ENCODE results near the gene TNFRSF1B.

Gene TNFRSF1B

DNA sequence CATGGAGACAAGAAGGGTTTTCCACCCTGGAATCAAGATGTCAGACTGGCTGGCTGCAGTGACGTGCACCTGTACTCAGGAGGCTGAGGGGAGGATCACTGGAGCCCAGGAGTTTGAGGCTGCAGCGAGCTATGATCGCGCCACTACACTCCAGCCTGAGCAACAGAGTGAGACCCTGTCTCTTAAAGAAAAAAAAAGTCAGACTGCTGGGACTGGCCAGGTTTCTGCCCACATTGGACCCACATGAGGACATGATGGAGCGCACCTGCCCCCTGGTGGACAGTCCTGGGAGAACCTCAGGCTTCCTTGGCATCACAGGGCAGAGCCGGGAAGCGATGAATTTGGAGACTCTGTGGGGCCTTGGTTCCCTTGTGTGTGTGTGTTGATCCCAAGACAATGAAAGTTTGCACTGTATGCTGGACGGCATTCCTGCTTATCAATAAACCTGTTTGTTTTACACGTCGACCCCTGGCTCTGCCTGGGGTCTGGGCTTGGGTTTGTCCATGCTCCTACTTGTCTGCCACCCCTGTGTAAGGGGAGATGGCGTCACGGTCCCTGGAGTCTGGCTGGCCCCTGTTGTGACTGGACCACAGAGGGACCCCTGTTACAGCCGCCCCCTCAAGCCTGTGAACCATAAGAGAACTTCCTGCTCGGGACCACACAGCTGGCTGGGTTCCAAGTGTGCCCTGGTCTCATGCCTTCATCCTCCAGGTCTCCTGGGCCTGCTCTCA is 42.1 kb downstream of the TNFRSF1B start (continued):
- TF ChIP-seq ZNF704 (tag by site-specific recombination; IDR thresholded peaks at IDR 0.05) (no peak), ZNF600 (tag by site-specific recombination; IDR thresholded peaks at IDR 0.05) (0 out of 2 replicates have a peak, but pooled peaks have one; percentile 40), INSM2 (tag by site-specific recombination; IDR thresholded peaks at IDR 0.05) (no peak), ZNF777 (tag by site-specific recombination; IDR thresholded peaks at IDR 0.05; ENCODE audit: borderline replicate concordance) (no peak), ZSCAN23 (tag by site-specific recombination; IDR thresholded peaks at IDR 0.05) (no peak), ZNF530 (tag by site-specific recombination; IDR thresholded peaks at IDR 0.05; ENCODE audit: low read depth) (no peak), ZNF658 (tag by site-specific recombination; IDR thresholded peaks at IDR 0.05) (no peak), ZNF146 (tag by site-specific recombination; IDR thresholded peaks at IDR 0.05) (no peak), ZNF16 (tag by site-specific recombination; IDR thresholded peaks at IDR 0.05; ENCODE audit: low read depth) (no peak), ZNF37A (tag by site-specific recombination; IDR thresholded peaks at IDR 0.05) (no peak), ZBTB48 (tag by site-specific recombination; IDR thresholded peaks at IDR 0.05) (peak; percentile 85), ZNF426 (tag by site-specific recombination; IDR thresholded peaks at IDR 0.05) (no peak), ZNF112 (tag by site-specific recombination; IDR thresholded peaks at IDR 0.05) (no peak), ZNF596 (tag by site-specific recombination; IDR thresholded peaks at IDR 0.05) (no peak), SP2 (tag by site-specific recombination; IDR thresholded peaks at IDR 0.05) (no peak), CTCF (tag by site-specific recombination; IDR thresholded peaks at IDR 0.05) (peak; percentile 90), RBAK (tag by site-specific recombination; IDR thresholded peaks at IDR 0.05) (no peak), ZNF324 (tag by site-specific recombination; IDR thresholded peaks at IDR 0.05) (no peak)
- TF ChIP-seq, protein P1, sequence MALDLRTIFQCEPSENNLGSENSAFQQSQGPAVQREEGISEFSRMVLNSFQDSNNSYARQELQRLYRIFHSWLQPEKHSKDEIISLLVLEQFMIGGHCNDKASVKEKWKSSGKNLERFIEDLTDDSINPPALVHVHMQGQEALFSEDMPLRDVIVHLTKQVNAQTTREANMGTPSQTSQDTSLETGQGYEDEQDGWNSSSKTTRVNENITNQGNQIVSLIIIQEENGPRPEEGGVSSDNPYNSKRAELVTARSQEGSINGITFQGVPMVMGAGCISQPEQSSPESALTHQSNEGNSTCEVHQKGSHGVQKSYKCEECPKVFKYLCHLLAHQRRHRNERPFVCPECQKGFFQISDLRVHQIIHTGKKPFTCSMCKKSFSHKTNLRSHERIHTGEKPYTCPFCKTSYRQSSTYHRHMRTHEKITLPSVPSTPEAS (tag by site-specific recombination; IDR thresholded peaks at IDR 0.05) = no peak
- TF ChIP-seq, protein P2, sequence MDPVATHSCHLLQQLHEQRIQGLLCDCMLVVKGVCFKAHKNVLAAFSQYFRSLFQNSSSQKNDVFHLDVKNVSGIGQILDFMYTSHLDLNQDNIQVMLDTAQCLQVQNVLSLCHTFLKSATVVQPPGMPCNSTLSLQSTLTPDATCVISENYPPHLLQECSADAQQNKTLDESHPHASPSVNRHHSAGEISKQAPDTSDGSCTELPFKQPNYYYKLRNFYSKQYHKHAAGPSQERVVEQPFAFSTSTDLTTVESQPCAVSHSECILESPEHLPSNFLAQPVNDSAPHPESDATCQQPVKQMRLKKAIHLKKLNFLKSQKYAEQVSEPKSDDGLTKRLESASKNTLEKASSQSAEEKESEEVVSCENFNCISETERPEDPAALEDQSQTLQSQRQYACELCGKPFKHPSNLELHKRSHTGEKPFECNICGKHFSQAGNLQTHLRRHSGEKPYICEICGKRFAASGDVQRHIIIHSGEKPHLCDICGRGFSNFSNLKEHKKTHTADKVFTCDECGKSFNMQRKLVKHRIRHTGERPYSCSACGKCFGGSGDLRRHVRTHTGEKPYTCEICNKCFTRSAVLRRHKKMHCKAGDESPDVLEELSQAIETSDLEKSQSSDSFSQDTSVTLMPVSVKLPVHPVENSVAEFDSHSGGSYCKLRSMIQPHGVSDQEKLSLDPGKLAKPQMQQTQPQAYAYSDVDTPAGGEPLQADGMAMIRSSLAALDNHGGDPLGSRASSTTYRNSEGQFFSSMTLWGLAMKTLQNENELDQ (tag by site-specific recombination; IDR thresholded peaks at IDR 0.05; ENCODE audit: low read depth) = no peak

Measured in HEK293 (cell line).